ENCODE data around the gene RUNX3.

Gene RUNX3

GRCh38 chr1:24969596-24970398 is 39.7 kb upstream of the RUNX3 start:
- Histone ChIP-seq H3F3A (ENCODE audit: insufficient read depth, low read length) (peaks cover 10% of the 10 kb centered on the region), H3K4me2 (ENCODE audit: low read depth, low read length) (no peak overlapping the region), H3K9ac (ENCODE audit: low read length) (no peak overlapping the region), H2AFZ (ENCODE audit: low read length) (no peak overlapping the region), H4K20me1 (ENCODE audit: insufficient read depth, low read length) (no peaks in the 10 kb centered on the region), H3K4me3 (ENCODE audit: low read length) (no peak overlapping the region), H3K36me3 (replicated peaks; ENCODE audit: insufficient read depth, low read length) (no peaks in the 10 kb centered on the region), H3K27me3 (replicated peaks; ENCODE audit: insufficient read depth, low read length) (peaks cover 4% of the 10 kb centered on the region; the same call in 1 of the 2 replicates), H3K9me2 (replicated peaks; ENCODE audit: insufficient read depth, low read length) (no peaks in the 10 kb centered on the region), H3K4me1 (ENCODE audit: low read length) (peaks cover 15% of the 10 kb centered on the region), H3K27ac (ENCODE audit: low read length) (no peak overlapping the region), H3K79me2 (ENCODE audit: low read length) (no peaks in the 10 kb centered on the region), H3K9me3 (replicated peaks; ENCODE audit: insufficient read depth, low read length) (no peaks in the 10 kb centered on the region)
- no peak for TF ChIP-seq EZH2phosphoT487 (IDR thresholded peaks at IDR 0.05; ENCODE audit: low read length)
- no peak for TF ChIP-seq EZH2 (optimal IDR thresholded peaks at IDR 0.05; ENCODE audit: low read depth, low read length)
- TF ChIP-seq CTCF (IDR thresholded peaks at IDR 0.05; ENCODE audit: low read length): no peak
- no peak for DNase-seq

- no peak for TF ChIP-seq EZH2 (optimal IDR thresholded peaks at IDR 0.05; ENCODE audit: low read depth, low read length)
- TF ChIP-seq CTCF (IDR thresholded peaks at IDR 0.05; ENCODE audit: low read length): no peak
- no peak for TF ChIP-seq EZH2phosphoT487 (IDR thresholded peaks at IDR 0.05; ENCODE audit: low read length)
- no peaks in the 10 kb centered on the region for H3K79me2 ChIP-seq (ENCODE audit: low read length)
- no peak overlapping the region for H3K4me3 ChIP-seq (ENCODE audit: low read length)
- no peaks in the 10 kb centered on the region for H4K20me1 ChIP-seq (ENCODE audit: insufficient read depth, low read length)
- no peaks in the 10 kb centered on the region for H3K9me3 ChIP-seq (replicated peaks; ENCODE audit: insufficient read depth, low read length)
- DNase-seq: no peak
- peaks cover 18% of the 10 kb centered on the region for H3K4me1 ChIP-seq (ENCODE audit: low read length)
- peaks cover 4% of the 10 kb centered on the region; the same call in 1 of the 2 replicates for H3K27me3 ChIP-seq (replicated peaks; ENCODE audit: insufficient read depth, low read length)
- no peaks in the 10 kb centered on the region for H3K9me2 ChIP-seq (replicated peaks; ENCODE audit: insufficient read depth, low read length)
- H2AFZ ChIP-seq (ENCODE audit: low read length): no peak overlapping the region
- H3K36me3 ChIP-seq (replicated peaks; ENCODE audit: insufficient read depth, low read length): no peaks in the 10 kb centered on the region
- peaks cover 14% of the 10 kb centered on the region for H3F3A ChIP-seq (ENCODE audit: insufficient read depth, low read length)
- no peak overlapping the region for H3K9ac ChIP-seq (ENCODE audit: low read length)
- no peak overlapping the region for H3K4me2 ChIP-seq (ENCODE audit: low read depth, low read length)
- H3K27ac ChIP-seq (ENCODE audit: low read length): no peak overlapping the region
Observed at GRCh38 chr1:24968941-24969585, 39.0 kb upstream of the RUNX3 start.

- H4K20me1 ChIP-seq (ENCODE audit: insufficient read depth, low read length): no peaks in the 10 kb centered on the region
- no peak overlapping the region for H3K27ac ChIP-seq (ENCODE audit: low read length)
- H3K9me2 ChIP-seq (replicated peaks; ENCODE audit: insufficient read depth, low read length): no peaks in the 10 kb centered on the region
- peaks cover 4% of the 10 kb centered on the region; the same call in 1 of the 2 replicates for H3K27me3 ChIP-seq (replicated peaks; ENCODE audit: insufficient read depth, low read length)
- H2AFZ ChIP-seq (ENCODE audit: low read length): no peak overlapping the region
- H3K4me3 ChIP-seq (ENCODE audit: low read length): no peak overlapping the region
- H3K4me1 ChIP-seq (ENCODE audit: low read length): peaks cover 19% of the 10 kb centered on the region
- TF ChIP-seq EZH2phosphoT487 (IDR thresholded peaks at IDR 0.05; ENCODE audit: low read length): no peak
- no peaks in the 10 kb centered on the region for H3K9me3 ChIP-seq (replicated peaks; ENCODE audit: insufficient read depth, low read length)
- no peaks in the 10 kb centered on the region for H3K79me2 ChIP-seq (ENCODE audit: low read length)
- no peak for DNase-seq
- H3K9ac ChIP-seq (ENCODE audit: low read length): no peak overlapping the region
- no peaks in the 10 kb centered on the region for H3K36me3 ChIP-seq (replicated peaks; ENCODE audit: insufficient read depth, low read length)
- no peak overlapping the region for H3K4me2 ChIP-seq (ENCODE audit: low read depth, low read length)
- peaks cover 14% of the 10 kb centered on the region for H3F3A ChIP-seq (ENCODE audit: insufficient read depth, low read length)
Observed at GRCh38 chr1:24967962-24968361, 37.9 kb upstream of the RUNX3 start.
